NCI-H2196 (cell line): ENCODE data around the gene HLA-C.
A peak's percentile ranks its signal among the peaks of the same experiment; 100 is the strongest.
"Not testable (repeated sequence)": the region's sequence is repeated elsewhere in the genome, so short reads cannot be mapped to it uniquely, and the experiment has no call there.

Source experiments
- DNase-seq: peaks from one replicate; lab custom pipeline; 2025; ENCODE audit not compliant: unreplicated experiment; lab: John Stamatoyannopoulos, UW

HLA-C gene

DNA sequence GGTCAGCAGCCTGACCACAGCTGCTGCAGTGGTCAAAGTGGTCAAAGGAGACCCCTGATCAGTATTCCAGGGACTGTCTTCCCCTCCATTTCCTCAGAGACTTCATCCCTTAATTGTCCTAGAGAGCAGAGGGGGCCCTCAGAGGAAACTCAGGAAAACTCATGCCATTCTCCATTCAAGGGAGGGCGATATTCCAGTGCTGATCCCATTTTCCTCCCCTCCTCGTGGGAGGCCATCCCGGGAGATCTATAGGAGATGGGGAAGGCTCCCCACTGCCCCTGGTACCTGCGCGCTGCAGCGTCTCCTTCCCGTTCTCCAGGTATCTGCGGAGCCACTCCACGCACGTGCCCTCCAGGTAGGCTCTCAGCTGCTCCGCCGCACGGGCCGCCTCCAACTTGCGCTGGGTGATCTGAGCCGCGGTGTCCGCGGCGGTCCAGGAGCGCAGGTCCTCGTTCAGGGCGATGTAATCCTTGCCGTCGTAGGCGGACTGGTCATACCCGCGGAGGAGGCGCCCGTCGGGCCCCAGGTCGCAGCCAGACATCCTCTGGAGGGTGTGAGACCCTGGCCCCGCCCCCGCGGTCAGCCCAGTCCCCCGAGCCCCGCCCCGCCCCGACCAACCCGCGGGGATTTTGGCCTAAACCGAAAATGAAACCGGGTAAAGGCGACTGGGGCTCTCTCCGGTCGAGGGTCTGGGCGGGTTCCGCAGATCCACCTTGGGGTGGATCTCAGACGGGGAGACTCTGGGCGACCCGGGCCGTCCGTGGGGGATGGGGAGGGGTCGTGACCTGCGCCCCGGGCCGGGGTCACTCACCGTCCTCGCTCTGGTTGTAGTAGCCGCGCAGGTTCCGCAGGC lies 878 bp downstream of the HLA-C start:
- DNase-seq: peak; percentile 76

GRCh38 chr6:31268836-31269235 lies 3.1 kb downstream of the HLA-C start:
- no peak for DNase-seq

DNA sequence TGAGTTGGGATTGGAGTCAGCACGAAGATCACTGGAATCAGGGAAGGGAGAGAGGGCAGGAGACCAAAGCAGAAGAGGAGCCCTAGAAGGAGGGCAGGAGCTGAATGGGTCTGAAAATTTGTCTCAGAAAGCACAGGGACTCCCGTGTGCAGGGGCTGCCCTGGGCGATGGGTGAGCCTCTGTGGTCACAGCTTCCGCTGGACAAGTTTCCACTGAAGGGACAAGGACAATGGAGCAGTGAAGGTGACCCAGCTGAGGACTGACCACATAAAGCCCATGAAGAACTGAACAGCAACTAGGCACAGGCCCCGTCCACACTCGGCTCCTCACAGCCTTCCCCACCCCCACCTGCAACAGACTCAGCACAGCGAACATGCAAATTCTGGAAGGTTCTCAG lies 3.5 kb downstream of the HLA-C start:
- no peak for DNase-seq

DNA sequence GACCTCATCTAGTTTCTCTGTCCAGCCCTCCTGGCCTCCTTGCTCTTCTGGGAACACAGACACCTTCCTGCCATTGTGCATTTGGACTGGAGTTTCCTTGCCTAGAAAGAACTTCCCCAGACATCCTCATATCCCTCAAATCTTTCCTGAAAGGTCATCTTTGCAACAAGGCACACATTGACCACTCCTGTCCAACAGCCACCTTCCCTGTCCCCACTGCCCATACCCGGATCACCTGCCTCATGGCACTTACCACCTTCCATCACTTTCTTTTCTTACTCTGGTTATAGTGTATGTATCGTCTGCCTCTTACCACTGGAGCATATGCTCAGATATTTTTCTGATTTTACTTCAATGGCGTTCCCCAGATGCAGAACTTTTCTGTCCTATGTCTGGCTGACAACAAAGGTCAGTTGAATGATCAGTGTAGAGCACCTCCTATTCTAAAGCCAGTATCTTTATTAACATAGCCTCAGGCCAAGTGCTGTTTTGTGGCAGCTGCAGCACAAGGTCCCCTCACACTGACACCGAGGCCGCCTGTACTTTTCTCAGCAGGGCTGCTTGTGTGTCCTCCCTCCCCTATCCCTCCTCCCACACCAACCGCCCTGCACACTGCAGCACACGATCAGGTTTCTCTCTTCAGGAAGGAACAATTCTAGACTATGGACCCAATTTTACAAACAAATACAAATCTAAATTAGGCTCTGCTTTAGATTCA lies 4.1 kb downstream of the HLA-C start:
- DNase-seq: peak; percentile 33

GRCh38 chr6:31266567-31267360 lies 5.1 kb downstream of the HLA-C start:
- DNase-seq: no peak

DNA sequence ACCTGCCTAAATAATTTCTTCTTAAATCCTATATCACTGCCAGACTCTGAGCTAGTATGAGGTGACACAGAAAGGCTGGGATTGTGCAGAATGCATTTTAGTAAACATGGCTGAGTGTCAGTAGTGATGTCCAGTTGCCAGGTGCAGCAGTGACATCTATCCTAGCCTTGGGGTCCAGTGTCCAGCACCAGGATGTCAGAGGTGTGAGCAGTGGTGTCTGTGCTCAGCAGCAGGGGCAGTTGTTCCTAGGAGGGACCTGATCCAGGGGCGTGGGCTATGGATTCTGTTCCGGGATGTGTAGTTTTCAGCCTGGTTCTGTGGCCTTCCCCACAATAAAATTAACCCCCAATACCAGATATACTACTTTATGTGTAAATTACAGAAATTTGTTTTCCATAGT lies 6.0 kb downstream of the HLA-C start:
- no peak for DNase-seq

DNA sequence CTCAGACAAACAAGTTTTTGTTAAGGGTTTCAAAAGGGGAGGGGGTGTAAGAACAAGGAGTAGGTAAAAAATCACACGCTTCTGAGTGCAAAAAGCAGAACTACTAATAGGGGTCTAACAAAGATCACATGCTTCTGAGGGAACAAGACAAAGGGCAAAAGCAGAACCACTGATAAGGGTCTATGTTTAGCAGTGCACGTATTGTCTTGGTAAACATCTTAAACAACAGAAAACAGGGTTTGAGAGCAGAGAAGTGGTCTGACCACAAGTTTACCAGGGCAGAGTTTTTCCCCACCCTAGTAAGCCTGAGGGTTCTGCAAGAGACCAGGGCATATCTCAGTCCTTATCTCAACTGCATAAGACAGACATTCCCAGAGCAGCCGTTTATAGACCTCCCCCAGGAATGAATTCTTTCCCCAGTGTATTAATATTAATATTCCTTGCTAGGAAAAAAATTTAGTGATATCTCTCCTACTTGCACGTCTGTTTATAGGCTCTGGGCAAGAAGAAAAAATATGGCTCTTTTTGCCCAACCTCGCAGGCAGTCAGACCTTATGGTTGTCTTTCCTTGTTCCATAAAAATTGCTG lies 8.5 kb downstream of the HLA-C start:
- DNase-seq: not testable (repeated sequence)

DNA sequence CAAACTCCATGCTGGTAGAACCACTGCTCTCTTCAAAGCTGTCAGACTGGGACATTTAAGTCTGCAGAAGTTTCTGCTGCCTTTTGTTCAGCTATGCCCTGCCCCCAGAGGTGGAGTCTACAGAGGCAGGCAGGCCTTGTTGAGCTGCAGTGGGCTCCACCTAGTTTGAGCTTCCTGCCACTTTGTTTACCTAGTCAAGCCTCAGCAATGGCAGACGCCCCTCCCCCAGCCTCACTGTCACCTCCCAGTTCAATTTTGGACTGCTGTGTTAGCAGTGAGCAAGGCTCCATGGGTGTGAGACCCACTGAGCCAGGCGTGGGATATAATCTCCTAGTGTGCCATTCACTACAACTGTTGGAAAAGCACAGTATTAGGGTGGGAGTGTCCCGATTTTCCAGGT lies 11.9 kb downstream of the HLA-C start:
- DNase-seq: not testable (repeated sequence)

DNA sequence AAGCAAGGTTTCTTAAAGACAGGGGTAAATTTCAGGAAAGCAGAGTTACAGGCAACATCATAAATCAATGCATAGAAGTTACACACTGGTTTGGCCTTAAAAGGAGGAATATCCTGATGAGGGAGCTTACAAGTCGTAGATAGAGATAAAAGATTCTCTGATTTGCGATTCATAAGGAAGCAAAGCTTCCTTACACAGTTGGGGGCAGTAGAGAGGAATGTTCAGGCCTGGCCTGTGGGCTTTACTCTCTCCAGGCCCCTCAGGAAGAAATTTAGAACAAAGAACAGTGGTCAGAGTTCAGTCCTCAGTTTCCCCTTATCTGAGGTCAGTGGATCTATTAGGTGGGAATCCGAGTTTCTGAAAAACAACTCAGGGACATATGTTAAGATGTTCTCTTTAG lies 19.3 kb downstream of the HLA-C start:
- DNase-seq: no peak

DNA sequence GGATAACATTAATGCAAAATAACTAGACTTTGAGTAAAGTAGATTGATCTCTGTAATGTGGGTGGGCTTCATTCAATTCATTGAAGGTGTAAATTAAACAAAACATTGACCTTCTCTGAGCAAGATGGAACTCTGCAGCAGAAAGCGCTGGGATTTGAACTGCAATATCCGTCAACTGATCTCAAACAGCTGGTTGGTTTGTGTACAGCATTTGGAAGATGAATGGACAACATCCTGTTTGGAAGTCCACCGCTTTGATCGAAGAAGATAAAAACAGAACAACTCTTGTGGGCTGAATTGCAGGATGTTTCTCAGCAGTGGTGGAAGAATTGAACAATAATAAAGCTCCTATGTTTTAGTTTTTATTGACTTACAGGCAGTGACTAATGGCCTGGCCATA lies 20.6 kb downstream of the HLA-C start:
- no peak for DNase-seq

DNA sequence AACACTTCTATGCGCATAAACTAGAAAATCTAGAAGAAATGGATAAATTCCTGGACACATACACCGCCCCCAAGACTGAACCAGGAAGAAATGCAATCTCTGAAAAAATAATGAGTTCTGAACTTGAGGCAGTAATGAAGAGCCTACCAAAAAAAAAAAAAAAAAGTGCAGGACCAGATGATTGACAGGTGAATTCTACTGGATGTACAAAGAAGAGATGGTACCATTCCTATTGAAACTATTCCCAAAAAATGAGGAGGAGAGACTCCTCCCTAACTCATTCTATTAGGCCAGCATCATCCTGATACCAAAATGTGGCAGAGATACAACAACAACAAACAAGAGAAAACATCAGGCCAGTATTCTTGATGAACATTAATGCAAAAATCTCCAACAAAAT lies 22.7 kb downstream of the HLA-C start:
- no peak for DNase-seq

DNA sequence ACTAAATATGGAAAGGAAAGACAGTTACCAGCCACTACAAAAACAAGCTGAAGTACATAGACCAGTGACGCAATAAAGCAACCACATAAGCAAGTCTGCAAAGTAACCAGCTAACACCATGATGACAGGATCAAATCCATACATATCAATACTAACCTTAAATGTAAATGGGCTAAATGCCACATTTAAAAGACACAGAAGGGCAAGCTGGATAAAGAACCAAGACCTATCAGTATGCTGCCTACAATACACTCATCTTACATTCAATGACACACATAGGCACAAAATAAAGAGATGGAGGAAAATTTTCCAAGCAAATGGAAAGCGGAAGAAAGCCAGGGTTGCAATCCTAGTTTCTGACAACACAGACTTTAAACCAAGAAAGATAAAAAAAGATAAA lies 24.1 kb downstream of the HLA-C start:
- no peak for DNase-seq

GRCh38 chr6:31246051-31246521 lies 25.8 kb downstream of the HLA-C start:
- peak; percentile 41 for DNase-seq

- no peak for DNase-seq
Observed at GRCh38 chr6:31243508-31243907, 28.4 kb downstream of the HLA-C start.

- no peak for DNase-seq
Observed at GRCh38 chr6:31239854-31240253, 32.0 kb downstream of the HLA-C start.

- DNase-seq: not testable (repeated sequence)
Observed at GRCh38 chr6:31234101-31234500, 37.8 kb downstream of the HLA-C start.

DNA sequence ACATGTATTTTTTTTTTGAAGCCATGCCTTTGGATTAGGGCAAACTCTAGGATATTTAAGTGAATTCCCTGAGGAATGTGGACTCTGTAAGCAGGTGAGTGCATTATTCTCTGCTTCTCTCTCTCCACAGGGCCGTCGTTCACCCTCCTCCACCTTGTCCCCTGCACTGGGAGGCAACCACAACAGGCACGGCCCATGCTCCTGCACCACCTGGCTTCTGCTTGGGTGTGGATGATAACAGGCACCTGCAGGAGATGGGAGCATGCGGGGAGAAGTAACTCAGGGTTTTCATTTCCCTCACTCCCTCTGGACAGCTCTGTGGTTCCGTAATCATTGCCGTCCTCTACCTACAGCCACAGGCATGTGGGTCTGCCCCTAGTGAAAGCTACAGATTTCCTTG lies 43.4 kb downstream of the HLA-C start:
- no peak for DNase-seq

DNA sequence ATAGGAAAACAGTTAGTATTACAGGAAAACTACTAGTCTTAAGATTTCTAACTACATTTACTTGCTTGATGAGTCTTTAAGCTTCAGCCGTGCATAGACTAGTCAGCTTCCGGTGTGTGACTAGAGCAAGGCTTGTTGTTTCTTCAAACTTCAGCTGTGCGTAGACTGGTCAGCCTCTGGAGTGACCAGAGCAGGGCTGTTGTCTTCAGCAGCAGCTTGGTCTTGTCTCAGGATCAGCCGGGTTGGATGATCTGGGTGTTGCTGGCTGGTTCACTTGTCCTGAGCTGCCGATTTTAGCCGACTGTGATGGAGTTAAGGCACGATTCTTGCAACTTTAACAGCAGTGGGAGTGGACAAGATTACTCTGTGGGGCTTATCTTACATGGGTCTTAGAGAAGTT lies 44.7 kb downstream of the HLA-C start:
- no peak for DNase-seq

GRCh38 chr6:31225735-31226134 lies 46.2 kb downstream of the HLA-C start:
- DNase-seq: peak; percentile 16

- DNase-seq: no peak
Observed at GRCh38 chr6:31222496-31222895, 49.4 kb downstream of the HLA-C start.
